SHP77 (cell line): ENCODE results near the gene ABTB2.

Experiments
- DNase-seq, 2 experiments: peaks; one replicate each; lab custom pipeline; 2025; lab: John Stamatoyannopoulos, UW

Gene ABTB2

DNA sequence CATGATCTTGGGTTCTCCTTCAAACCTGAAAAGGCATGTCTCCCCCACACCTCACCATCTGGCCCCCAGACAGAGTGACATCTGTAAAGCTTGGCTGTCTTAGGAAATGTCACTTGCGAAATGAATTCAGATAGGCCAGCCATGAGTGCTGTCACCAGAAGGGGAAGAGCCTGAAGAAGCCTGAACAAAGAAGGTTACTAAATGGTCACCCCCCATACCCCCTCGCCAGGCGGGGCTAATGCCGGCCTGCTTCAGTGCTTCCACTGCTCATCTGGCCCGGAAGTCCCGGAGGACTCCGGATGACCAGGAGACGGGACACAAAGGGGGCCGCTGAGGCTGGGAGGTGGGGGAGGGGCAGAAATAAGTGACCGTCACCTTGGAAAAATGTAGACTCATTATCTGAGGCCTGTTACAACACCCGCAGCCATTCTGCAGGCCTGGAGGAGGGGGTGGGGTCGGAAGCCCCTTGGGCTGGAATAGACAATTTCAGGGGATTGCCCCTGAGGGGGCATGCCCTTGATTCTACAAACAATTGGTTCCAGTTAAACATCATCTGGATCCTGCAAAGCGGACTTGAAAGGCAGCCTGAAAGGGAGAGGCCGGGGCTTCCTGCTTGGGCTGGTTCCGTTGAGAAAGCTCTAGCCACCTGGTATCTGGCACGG, 209.2 kb downstream of the ABTB2 start:
- DNase-seq: no peak

DNA sequence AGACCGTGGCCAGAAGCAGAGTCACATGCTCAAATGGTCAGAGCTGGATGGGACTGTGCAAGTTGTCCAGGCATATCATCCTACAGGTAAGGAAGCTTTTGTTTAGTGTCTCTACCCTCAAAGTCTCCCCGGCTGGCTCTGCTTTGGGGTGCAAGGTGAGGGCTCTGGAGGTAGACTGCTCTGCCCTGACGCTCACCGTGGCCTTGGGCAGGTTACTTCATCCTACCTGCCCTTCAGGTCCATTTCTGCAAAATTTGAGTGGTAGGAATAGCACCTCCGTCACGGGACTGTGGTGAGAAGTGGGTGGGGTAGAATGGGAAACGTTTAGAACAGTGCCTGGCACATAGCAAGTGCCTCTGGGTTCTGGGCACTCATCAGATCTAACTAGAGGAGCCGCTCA, 210.2 kb downstream of the ABTB2 start:
- DNase-seq: no peak

DNA sequence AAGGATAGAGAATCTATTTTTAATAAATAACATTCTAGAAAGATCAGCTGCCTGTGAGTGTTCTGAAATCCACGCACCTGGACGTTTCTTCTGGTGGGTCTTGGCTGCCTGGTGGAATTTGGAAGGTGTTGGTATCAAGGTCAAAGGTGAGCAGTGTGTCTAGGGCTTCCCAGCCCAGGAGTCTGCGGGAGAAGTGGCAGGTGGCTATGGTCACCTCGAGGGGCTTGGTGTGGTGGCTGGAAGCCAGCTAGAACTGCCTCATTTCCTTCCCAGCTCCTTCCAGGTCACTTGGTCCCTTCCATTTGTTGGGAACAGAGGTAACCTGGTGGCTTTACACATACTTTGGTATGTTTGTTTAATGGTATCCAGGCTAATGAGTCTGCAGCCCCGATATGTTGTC, 210.9 kb downstream of the ABTB2 start:
- no peak for DNase-seq

DNA sequence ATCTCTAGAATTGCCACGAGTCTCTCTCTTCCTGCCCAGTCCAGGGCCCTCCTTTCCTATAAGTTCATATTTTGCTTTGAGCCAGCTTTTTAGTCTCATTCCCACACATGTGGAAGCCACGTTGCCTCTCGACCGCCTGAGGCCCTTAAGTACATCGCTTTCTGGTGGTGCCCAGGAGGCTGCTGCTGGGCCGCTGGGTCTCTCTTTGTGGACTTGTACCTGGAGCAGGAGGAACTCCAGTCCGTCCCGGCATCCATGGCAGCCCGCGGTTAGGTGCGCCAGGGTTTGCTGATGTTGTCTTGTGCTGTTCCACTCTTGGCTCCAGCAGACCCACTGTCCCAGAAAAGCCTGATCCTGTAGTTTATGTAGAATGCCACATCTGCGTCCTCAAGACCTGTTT, 211.4 kb downstream of the ABTB2 start:
- DNase-seq: no peak

DNA sequence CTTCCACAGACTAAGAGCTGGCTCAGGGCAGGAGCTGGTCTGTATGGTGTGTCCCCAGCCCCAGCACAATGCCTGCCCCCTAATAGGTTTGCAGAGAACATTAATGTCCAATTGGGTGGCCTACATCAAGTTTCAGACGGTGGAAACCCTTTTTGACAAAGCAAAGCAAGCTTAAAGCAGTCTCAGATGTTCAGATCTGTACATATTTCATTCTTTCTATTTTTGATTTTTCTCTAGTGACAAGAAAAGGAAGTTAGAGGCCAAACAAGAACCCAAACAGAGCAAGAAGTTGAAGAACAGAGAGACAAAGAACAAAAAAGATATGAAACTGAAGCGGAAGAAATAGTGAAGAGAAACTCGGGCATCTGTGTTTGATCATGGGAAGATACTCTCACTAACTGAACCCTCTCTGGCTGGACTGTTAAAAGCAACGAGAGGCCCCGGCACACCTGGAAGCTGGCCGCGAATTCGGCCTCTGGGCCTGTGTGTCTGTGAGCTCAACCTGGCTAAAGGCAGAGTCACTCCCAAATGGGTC, 211.9 kb downstream of the ABTB2 start:
- no peak for DNase-seq

DNA sequence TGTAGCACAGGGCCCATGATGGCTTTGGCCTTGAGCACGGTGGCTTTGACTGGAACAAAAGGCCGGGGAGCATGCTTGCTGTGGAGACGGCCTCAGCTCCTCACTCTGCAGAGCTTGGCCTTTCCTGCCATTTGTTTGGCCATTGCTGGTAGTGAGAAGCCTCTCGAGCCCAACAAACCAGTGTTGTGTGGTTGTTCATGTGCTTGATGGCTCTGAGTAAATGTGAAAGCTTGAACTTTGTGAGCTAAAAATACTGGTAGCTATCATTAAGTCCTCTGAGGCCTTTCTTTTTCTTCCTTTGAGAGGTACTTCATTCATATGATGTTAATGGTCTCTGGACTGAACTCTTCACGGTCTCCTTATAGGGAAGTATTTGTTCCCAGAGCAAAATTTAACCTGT, 212.7 kb downstream of the ABTB2 start:
- no peak for DNase-seq

DNA sequence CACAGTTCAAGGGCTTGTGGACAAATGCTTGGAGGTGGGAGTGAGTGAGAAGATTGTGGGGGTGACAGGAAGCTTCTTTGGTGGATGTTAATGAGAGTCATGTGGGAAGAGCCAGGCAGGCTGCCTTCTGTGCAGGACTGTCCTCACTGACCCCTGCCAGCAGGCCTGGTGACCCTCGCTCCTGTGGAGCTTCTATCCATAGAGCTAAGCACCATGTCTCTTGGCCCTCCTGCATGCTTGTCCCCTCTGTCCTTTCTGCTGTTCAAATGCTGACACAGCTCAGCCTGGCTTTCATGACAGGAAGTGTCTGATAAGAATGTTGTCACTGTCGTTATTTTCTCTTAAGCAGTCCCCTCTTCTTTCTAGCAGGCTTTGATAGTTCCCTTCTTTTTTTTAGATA, 214.8 kb downstream of the ABTB2 start:
- DNase-seq: no peak

DNA sequence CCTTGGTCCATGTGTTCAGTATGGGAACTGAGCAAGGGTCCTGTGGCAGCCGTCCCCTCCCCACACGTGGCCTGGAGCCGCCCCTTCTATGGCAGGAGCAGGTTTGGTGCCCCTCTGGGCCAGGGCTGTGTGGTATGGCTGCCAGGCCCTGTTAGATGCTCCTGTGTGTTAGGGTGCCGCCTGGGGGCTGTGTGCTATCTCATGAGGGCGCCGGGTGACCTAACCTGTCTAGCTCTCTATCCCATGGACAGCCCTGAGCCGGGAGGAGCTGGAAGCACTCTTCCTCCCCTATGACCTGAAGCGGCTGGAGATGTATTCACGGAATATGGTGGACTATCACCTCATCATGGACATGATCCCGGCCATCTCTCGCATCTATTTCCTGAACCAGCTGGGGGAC, 217.7 kb downstream of the ABTB2 start:
- no peak for DNase-seq

DNA sequence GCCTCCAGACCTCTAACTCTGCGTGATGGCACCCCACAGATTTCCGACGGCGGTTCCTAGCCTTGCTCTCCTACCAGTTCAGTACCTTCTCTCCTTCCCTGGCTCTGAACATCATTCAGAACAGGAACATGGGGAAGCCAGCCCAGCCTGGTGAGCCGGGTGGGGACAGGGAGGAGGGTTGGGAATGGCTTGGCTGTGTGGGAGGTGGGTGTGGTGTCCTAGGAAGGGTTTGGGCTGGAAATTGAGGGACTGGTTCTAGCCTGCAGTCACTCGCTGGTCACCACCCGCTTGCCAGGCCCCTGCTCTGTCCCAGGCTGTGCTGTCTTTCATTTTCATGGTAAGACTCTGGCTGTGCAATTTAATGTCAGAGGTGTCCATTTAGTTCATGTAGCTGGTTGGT, 218.5 kb downstream of the ABTB2 start:
- DNase-seq: no peak

DNA sequence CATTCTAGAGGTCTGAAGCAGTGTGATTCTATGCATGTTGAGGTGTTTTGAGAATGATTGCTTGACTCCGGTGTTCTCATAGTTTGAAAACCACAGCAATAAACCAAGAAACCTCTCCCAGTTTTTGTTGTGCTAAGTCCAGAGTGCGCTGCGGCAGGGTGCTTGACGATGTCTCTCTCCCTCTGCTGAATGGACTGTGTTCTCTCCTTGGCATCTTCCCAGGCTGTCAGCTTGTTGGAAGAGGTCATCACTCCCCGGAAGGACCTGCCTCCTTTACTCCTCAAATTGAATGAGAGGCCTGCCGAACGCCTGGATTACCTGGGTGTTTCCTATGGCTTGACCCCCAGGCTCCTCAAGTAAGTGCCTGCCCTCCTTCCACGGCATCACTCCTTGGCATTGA, 221.4 kb downstream of the ABTB2 start:
- no peak for DNase-seq

DNA sequence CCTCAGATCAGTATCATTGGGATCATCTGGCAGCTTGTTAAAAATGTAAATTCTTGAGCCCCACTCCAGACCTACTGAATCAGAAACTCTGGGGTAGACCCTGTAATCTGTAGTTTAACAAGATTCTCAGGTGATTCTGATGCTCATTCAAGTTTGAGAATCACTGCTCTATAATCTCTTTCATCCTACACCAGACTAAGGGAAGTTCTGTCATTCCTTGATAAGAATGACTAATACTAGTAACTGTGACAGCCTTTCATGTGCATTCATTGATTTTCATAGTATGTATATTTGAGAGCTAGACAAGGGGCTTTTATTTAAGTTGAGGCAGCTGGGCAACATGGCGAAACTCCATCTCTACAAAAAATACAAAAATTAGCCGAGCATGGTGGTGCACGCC, 222.4 kb downstream of the ABTB2 start:
- no peak for DNase-seq

DNA sequence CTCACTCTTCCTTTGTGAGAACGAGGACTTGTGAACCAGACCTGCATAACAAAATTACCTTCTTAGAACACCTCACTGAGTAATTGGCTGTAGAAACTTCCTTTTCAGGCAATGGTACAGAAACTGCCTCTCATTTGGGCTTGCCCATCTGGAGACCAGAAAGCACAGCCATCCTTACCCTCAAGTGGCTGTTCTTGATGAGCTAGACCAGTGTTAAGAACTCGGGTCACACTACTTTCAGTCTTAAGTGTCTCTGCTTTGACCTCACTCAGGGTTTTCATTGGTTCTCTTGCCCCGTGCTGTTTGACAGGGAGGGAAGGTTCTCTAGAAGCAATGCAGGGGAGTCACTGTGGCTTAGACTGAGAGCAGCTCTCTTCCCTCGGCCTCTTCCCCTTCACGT, 223.0 kb downstream of the ABTB2 start:
- DNase-seq: no peak

DNA sequence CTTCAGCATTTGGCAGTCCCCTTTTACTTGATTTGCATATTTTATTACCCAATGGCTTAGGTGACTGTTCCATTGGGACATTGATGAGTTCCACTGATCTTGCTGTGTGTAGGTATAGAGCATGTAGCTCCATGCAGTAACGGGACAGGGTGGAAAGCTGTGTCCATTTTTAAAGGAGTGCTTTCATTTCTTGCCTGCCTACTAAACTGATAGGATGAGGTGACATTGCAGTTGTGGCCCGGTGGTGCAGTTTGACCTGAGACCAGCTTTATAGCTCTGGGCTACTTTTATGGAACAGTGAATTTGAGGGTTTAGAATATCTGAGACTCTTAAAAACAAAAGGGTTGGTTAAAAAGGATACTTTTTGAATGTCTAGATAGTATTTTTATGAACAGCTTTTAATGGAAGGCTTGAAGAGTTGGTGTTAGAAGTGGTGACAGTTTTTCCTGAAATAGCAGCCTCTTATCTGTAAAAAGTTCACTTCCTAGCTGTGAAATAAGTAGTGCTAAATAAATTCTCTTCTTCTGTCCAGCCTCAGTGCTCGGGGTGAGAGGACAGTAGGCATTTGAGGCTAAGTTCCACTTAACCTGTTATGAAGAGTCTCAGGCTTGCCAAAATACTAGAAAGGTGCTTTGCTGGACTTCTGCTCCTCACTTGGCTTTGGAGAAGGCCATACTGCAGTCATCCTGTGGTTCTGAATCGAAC, 225.4 kb downstream of the ABTB2 start:
- no peak for DNase-seq

DNA sequence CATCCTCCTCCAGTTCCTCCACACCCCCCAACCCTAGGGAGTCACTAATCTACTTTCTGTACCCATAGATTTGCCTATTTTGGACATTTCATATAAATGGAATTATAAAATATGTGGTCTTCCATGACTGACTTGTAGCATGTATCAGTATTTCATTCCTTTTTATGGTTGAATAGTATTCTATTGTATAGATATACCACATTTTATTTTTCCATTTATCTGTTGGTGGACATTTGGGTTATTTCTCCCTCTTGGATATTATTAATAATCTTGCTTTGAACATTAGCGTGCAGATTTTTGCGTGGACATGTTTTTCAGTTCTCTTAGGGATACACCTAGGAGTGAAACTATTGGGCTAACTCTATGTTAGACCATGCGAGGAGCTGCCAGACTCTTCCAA, 229.0 kb downstream of the ABTB2 start:
- no peak for DNase-seq

DNA sequence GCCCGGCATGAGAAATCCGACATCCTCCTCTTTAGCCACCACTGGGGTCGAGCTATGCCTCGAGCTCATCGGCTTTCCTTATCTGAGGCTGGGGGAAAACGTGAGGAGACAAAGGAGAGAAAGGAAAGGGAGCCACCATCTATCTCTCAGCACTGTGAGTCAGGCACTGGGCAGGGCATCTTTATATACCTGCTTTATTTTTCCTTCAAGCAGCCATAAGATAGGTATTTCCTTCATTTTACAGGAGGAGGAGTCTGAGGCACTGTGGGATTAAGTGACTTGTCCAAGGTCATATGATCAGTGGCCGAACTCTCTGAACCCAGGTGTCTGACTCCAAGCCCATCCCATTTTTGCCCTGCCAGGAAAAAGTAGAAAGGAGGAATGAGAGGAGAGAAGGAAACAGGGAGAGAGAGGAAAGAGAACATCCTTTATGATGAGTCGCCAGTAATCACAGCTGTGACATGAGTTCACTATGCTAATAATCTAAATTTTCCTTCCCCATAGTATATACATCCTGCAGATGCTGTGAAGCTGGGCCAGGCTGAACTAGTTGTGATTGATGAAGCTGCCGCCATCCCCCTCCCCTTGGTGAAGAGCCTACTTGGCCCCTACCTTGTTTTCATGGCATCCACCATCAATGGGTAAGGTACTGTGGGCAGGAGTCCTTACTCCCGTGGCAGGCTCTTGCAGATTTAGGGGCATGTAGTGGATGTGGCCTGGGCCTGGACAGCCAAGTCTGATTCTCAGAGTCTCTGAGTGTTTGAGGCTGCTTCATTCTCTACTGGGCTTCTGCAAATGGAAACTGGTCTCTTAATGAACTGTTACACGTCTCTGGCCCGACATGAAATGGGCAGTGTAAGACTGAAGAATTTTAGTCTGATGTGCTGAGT, 230.6 kb downstream of the ABTB2 start:
- no peak for DNase-seq

DNA sequence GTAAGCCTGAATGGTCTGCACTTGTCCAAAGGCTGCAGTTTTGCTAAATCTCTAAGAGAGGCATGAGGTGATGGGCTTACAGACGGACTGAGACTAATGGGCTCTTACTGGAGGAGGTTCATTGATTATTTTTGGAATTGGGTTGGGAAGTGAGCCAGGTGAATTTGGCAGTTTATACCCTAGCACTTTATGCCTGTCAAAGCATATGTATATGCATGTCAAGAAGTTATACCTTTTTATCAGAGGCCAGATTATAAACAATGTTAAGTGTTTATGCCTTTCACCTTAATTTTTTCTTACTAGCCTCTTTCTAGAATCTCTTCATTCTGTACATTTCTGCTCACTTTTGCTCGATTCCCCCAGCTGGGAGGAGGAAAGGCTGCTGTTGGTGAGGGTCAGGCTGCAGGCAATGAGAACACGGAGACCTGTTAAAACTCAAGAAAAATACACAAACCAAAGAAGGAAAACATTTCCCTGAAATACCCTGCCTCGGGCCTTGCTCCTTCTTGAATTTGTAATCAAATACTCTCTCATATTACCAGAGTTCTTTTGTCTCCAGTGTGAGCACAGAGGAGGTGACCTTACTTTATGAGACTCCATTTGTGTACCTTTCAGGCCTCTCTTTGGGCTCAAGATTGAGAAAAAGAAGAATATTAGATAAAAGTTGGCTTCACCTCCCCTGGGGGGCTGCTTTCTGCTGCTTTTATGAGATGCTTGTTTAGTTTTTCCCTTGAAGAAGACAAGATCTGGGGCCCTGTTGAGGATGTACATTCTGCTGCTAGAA, 232.7 kb downstream of the ABTB2 start:
- DNase-seq: no peak

DNA sequence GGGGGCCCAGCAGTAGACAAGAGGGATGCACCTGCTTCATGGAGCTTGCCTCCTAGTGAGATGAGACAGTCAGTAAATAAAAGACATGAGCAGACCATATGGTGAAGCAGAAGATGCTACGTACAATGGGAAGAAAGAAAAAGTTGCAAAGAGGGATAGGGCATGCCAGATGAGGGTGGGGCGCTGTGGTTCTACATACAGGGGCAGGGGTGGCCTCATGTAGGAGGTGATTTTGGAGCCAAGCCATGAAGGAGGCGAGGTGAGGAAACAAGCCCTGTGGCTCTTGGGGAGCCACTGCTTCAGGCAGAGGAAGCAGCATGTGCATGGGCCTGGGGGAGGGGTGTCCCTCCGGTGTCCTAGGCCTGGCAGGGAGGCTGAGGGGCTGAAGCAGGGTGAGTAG, 237.2 kb downstream of the ABTB2 start:
- DNase-seq: no peak

DNA sequence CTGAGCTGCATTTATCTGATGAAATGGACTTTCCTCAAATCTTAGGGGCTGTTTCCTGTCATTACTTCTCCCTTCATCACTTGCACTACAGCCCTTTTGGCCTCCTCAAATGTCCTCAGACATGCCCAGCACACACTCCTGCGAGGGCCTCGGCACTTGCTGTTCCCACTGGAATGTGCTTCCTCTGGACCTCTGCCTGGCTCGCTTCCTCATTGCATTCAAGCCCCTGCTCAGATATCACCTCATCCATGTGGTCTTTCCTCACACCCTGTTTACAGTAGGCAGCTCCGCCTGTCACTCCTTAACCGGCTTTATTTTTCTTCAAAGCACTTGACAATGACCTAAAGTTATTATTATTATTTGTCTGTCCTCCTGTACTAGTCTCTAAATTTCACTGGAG, 243.3 kb downstream of the ABTB2 start:
- no peak for DNase-seq

DNA sequence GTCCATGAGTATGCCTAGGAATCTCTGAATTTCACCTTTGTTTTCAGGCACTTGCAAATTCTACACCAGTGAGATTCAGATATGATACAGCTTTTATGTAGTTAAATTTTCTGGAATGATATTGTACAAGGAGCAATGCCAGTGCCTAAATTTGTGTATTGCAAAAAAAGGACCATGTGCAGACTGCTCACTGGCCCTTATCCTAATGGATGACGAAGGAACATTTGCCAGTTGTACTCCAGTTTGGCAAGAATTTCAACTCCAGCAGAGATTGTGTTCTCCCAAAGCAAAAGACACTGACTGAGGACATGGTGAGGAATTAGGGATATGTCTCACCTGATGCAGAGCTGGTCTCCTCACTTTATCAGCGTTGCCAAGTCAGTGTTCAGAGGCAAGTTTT, 243.8 kb downstream of the ABTB2 start:
- DNase-seq: no peak

DNA sequence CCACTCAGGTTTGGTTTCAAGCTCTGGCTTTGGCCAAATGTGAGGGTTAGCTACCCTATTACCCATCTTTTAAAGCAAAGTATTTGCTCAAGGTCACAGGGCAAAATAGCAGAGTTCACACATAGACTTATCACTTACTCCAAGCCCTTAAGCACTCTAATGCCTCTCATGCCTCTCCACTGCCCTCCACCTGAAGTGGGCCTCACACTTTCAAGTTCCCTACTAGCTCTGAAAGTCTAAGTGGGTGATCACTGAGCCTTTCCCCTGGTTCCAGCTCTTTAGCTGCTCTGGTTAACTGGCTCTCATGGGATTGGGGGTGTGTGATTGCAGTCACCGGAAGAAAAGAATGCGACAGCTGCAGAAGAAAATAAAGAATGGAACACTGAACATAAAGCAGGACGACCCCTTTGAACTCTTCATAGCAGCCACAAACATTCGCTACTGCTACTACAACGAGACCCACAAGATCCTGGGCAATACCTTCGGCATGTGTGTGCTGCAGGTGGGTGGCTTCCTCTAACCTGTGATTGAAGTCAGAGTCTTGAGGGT, 246.0 kb downstream of the ABTB2 start:
- DNase-seq: no peak

DNA sequence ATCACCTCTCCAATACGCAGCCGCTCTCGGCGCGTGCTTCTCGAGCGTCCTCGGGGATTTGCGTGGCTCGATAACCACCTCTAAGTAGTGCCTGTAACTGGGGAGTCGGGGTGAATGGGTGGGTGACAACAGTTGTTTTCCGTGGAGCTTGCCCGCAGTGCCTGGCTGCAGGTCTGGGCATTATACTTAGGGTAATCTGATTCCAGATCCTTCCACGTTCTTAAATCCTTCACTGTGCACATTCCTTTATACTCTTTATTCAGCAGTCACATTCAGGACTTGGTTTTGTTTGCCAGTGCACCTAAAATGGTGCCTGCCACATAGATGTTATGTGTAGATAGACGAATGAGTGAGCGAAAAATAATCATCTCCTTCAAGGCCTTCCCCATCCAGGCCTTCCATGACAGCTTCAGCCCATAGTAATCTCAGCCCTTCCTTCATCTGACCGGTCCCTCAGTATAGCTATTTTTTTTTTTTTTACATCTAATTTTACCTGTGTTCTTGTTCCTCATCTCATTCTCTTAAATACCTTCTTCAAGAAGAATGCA, 251.8 kb downstream of the ABTB2 start:
- no peak for DNase-seq
